Tibial artery (tissue), 4 donors: Measurements from ENCODE around the gene BIRC2.

Source experiments
- DNase-seq, 2 donors: peaks; one replicate each; pipeline ENCODE4 v3.0.0-alpha.2; 2019
- H3K27ac ChIP-seq, 2 donors: fragments of 200-600 bp; sonication (generic) in 1 of 2; 1 replicate in 1 of 2; 2 replicates in 1 of 2; pipeline ENCODE4 v1.5.1; 2018 to 2019; ENCODE audit warnings: mild to moderate bottlenecking in 1 of 2
- H3K27me3 ChIP-seq, 2 donors: fragments of 200-600 bp; sonication (generic) in 1 of 2; one replicate each; pipeline versions ENCODE4 v1.5.1 to v1.6.0; 2016 to 2019
- H3K36me3 ChIP-seq, 3 donors: fragments of 200-600 bp; sonication (generic) in 2 of 3; one replicate each; pipeline ENCODE4 v1.5.1; 2016 to 2019; ENCODE audit warnings: mild to moderate bottlenecking in 2 of 3
- H3K4me1 ChIP-seq, 4 donors: fragments of 200-600 bp; sonication (generic) in 2 of 4; 1 replicate in 3 of 4; 2 replicates in 1 of 4; pipeline ENCODE4 v1.5.1; 2016 to 2019
- H3K4me3 ChIP-seq, 2 donors: fragments of 200-600 bp; sonication (generic) in 1 of 2; 1 replicate in 1 of 2; 2 replicates in 1 of 2; pipeline ENCODE4 v1.5.1; 2018 to 2019; ENCODE audit warnings: mild to moderate bottlenecking in 2 of 2
- H3K9me3 ChIP-seq, 3 donors: fragments of 200-600 bp; sonication (generic) in 1 of 3; one replicate each; pipeline ENCODE4 v1.5.1; 2016 to 2019
- intact Hi-C: fragments of 100-400 bp; cut with DNase I; formaldehyde crosslinking; loops from one replicate; pipeline ENCODE4 v1.15.0; 2023; ENCODE audit warnings: low total_unique reads
- TF ChIP-seq, protein P1 (sequence below), 2 experiments: fragments of 200-600 bp in 1 of 2; fragments of 450-650 bp in 1 of 2; IDR thresholded peaks; one replicate each; pipeline ENCODE4 v1.5.1; 2017 to 2019; ENCODE audit warnings: antibody characterized with exemption in 2 of 2, mild to moderate bottlenecking in 1 of 2, moderate library complexity in 1 of 2

Gene BIRC2

DNA sequence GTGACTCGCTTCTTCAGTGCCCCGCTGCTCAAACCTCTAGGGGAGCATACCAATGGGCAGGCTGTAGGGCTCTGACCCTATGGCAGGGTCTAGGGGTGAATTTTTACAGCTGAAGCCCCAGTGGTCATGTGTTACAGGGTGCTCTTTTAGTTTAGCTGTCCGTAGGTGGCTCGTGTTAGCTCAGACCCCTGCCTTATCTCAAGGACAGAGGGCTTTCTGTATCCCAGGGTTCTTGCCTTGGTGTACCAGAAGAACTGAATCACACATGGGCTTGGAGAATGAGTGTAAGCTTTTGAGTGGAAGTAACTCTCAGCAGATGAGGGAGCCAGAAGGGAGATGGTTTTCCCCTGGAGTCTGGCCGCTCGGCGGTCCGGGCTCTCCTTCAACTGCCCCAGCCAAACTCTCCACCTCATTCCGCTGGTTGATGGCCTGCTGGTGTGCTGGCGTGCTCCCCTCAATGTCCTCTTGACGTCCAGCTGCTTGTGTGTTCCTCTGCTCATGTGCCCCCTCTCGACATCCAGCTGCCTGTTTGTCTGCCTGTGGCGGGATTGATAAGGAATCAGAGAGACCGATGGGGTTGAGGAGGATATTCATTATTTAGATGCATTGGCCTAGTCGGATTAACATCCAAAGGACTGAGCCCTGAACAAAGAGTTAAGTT lies 37.5 kb downstream of the BIRC2 start:
- H3K4me3 ChIP-seq: no peak overlapping the region
- intact Hi-C loops: no loop called here
- H3K36me3 ChIP-seq: peaks cover 28 to 61% (median 47%) of the 10 kb centered on the region in 3 donors
- no peak overlapping the region for H3K27ac ChIP-seq
- TF ChIP-seq, protein P1, sequence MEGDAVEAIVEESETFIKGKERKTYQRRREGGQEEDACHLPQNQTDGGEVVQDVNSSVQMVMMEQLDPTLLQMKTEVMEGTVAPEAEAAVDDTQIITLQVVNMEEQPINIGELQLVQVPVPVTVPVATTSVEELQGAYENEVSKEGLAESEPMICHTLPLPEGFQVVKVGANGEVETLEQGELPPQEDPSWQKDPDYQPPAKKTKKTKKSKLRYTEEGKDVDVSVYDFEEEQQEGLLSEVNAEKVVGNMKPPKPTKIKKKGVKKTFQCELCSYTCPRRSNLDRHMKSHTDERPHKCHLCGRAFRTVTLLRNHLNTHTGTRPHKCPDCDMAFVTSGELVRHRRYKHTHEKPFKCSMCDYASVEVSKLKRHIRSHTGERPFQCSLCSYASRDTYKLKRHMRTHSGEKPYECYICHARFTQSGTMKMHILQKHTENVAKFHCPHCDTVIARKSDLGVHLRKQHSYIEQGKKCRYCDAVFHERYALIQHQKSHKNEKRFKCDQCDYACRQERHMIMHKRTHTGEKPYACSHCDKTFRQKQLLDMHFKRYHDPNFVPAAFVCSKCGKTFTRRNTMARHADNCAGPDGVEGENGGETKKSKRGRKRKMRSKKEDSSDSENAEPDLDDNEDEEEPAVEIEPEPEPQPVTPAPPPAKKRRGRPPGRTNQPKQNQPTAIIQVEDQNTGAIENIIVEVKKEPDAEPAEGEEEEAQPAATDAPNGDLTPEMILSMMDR (IDR thresholded peaks at IDR 0.05): no peak
- H3K4me1 ChIP-seq: no peaks in the 10 kb centered on the region
- no peak for DNase-seq
- no peaks in the 10 kb centered on the region for H3K27me3 ChIP-seq
- H3K9me3 ChIP-seq: no peaks in the 10 kb centered on the region

DNA sequence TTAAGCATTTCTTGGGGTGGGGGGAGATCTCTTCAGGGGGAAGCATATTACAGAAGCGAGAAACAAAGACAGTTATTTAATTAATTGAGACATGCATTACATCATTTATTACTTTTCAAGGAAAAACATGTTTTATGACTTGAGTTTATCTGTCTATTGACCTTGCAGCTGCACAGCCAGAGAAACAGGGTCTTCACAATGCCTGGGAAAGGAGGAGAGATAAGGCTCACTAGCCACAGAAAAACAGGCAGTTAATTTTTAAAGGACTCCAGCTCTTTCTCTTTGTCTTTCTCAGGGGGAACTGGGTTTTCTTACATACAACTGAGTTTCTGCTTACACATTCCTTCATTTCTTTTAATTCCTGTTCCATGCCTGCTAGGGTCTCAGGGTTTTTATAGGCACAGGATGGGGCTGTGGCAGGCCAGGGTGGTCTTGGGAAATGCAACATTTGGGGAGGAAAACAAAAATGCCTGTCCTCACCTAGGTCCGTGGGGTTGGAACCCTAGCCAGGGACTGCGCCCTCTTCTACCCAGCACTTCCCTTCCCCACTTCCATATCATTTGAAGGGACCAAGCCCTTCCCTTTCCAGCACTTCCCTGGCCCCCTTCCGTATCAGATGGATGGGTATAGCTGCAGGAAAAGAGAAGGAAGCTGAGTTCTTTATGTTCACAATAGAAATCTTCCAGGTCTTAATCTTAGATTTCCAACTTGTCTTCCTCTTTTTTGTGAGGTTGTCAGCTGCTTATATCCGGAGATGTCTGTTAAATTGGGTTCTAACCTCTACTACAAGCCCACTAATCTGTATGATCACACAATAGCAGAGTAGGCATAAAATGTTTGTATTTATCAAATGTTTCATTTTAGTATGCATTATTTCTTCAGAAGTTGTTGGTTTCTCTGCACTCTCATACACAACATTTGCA lies 38.3 kb downstream of the BIRC2 start:
- no peak for DNase-seq
- H3K27me3 ChIP-seq: no peaks in the 10 kb centered on the region
- no peak overlapping the region for H3K4me3 ChIP-seq
- H3K9me3 ChIP-seq: no peaks in the 10 kb centered on the region
- no peaks in the 10 kb centered on the region for H3K4me1 ChIP-seq
- intact Hi-C loops: no loop called here
- peaks cover 21 to 59% (median 41%) of the 10 kb centered on the region in 3 donors for H3K36me3 ChIP-seq
- H3K27ac ChIP-seq: no peak overlapping the region
- TF ChIP-seq, protein P1 (IDR thresholded peaks at IDR 0.05): no peak

DNA sequence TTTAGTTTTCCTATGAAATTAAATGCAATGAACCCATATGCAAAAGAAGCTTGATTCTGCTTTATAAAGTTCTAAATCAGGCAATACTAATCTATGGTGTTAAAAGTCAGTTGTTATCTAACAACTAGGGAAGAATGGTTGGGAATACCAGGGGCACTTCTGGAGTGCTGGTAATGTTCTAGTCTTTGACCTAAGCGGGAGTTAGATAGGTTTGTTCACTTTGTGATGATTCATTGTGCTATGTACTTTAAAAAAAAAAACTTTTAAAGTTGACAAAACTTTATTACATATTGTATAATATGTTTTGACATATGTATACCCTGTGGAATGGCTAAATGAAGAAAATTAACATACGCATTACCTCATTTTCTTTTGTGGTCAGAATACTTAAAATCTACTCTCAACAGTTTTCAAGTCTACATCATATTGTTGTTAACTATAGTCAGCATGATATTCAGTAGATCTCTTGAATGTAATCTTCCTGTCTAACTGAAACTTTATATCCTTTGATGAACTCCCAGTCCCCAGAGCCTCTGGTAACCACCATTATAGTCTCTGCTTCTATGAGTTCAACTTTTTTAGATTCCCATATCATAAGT lies 39.2 kb downstream of the BIRC2 start:
- TF ChIP-seq, protein P1 (IDR thresholded peaks at IDR 0.05): no peak
- H3K4me1 ChIP-seq: no peaks in the 10 kb centered on the region
- no peak for DNase-seq
- no peaks in the 10 kb centered on the region for H3K9me3 ChIP-seq
- no peaks in the 10 kb centered on the region for H3K27me3 ChIP-seq
- intact Hi-C loops: no loop called here
- no peak overlapping the region for H3K27ac ChIP-seq
- H3K4me3 ChIP-seq: no peak overlapping the region
- H3K36me3 ChIP-seq: peaks cover 13 to 54% (median 35%) of the 10 kb centered on the region in 3 donors

DNA sequence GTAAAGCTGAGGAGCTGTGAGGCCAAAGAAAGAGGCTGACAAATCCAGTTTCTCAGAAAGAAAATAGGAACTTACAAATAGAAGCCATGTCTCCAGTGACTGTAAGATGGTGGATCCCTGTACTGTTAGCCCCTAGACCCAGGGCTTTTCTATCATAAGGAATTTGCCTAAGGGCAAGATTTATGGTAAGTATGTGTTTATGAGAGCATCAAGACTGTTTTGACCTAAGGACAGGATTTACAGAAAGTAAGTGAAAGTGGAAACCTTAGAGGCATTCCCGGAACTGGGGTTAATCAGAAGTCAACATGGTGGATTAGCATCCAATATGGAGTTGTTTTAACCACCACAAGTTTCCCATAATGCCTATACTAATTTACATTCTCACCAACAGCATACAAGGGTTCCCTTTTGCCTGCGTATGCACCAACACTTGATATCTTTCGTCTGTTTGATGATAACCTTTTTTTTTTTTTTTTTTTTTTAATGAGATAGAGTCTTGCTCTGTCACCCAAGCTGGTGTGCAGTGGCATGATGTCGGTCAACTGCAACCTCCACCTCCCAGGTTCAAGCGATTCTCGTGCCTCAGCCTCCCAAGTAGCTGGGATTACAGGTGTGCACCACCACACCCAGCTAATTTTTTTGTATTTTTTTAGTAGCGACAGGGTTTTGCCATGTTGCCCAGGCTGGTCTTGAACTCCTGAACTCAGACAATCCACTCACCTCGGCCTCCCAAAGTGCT lies 40.2 kb downstream of the BIRC2 start:
- Histone ChIP-seq H3K27ac (no peak overlapping the region), H3K4me1 (no peaks in the 10 kb centered on the region), H3K4me3 (no peak overlapping the region), H3K36me3 (peaks cover 13 to 59% (median 39%) of the 10 kb centered on the region in 3 donors), H3K9me3 (no peaks in the 10 kb centered on the region), H3K27me3 (no peaks in the 10 kb centered on the region)
- no peak for DNase-seq
- TF ChIP-seq, protein P1 (IDR thresholded peaks at IDR 0.05): no peak
- intact Hi-C loops: no loop called here

DNA sequence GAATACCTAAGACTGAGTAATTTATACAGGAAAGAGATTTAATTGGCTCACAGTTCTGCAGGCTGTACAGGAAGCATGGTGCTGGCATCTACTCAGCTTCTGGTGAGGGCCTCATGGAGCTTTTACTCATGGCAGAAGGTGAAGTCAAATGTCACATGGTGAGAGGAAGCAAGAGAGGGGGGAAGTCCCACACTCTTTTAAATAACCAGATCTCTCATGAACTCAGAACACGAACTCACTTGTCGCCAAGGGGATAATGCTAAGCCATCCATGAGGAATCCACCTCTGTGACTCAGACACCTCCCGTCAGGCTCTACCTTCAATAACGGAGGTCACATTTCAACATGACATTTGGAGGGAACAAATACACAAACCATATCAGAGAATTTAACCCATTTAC lies 42.2 kb downstream of the BIRC2 start:
- Histone ChIP-seq H3K4me3 (no peak overlapping the region), H3K27me3 (no peaks in the 10 kb centered on the region), H3K27ac (no peak overlapping the region), H3K9me3 (no peaks in the 10 kb centered on the region), H3K4me1 (no peaks in the 10 kb centered on the region), H3K36me3 (peaks cover 13 to 76% (median 58%) of the 10 kb centered on the region in 3 donors)
- intact Hi-C loops: no loop called here
- no peak for DNase-seq
- TF ChIP-seq, protein P1 (IDR thresholded peaks at IDR 0.05): no peak
